Activated CD4-positive, alpha-beta T cell treated with anti-CD3 and anti-CD28 coated beads for 36 hours (primary cell): ENCODE results near the gene CPO. TPM values are rescaled to one million over a fixed set of nuclear protein-coding genes. Genes with fewer than 3 reads are reported as not detected.
"Not testable (repeated sequence)": the region's sequence is repeated elsewhere in the genome, so short reads cannot be mapped to it uniquely, and the experiment has no call there.

Experiments
- ATAC-seq: fragments of 200-7000 bp; cut with Tn5 transposase; one replicate; pipeline ENCODE4 v1.10.0; 2021; ENCODE audit warnings: mild to moderate bottlenecking, moderate library complexity
- CTCF ChIA-PET: fragments of 350-600 bp; sonication (Branson Sonifier 250); formaldehyde crosslinking; loops from one replicate; lab custom pipeline; 2021; ENCODE audit warnings: antibody characterized with exemption; lab: Charles Lee
- POLR2A ChIA-PET: fragments of 350-600 bp; sonication (Branson Sonifier 250); formaldehyde crosslinking; loops from one replicate; lab custom pipeline; 2021; ENCODE audit warnings: antibody characterized with exemption, inconsistent platforms; lab: Charles Lee
- DNase-seq: peaks from one replicate; pipeline ENCODE4 v3.0.0-alpha.2; 2020
- H3K27ac Mint-ChIP-seq: one replicate; pipeline ENCODE4 v1.8.0; 2021; ENCODE audit warnings: mixed read lengths
- H3K27me3 Mint-ChIP-seq: one replicate; pipeline ENCODE4 v1.8.0; 2021; ENCODE audit warnings: mixed read lengths
- H3K36me3 Mint-ChIP-seq: one replicate; pipeline ENCODE4 v1.8.0; 2021; ENCODE audit warnings: low read depth, mixed read lengths
- H3K4me1 Mint-ChIP-seq: one replicate; pipeline ENCODE4 v1.8.0; 2021; ENCODE audit warnings: mixed read lengths
- H3K4me3 Mint-ChIP-seq: one replicate; pipeline ENCODE4 v1.8.0; 2021; ENCODE audit warnings: mild to moderate bottlenecking, moderate library complexity, mixed read lengths
- H3K9me3 Mint-ChIP-seq: one replicate; pipeline ENCODE4 v1.8.0; 2021; ENCODE audit warnings: low read depth, mixed read lengths
- intact Hi-C, 2 experiments: fragments of 100-400 bp; cut with DNase I in 1 of 2; cut with micrococcal nuclease in 1 of 2; formaldehyde crosslinking; loops; one replicate each; pipeline versions ENCODE4 v1.14.2 to v1.15.1; 2022 to 2024; cut with DNase I, micrococcal nuclease
- total RNA-seq, 2 experiments: library from RNA; stranded (reverse); gene quantifications; one replicate each; pipeline ENCODE4 v1.2.3, GENCODE V29; 2021

The CPO gene
- total RNA-seq, 2 experiments from 2014 or later, result not detected

DNA sequence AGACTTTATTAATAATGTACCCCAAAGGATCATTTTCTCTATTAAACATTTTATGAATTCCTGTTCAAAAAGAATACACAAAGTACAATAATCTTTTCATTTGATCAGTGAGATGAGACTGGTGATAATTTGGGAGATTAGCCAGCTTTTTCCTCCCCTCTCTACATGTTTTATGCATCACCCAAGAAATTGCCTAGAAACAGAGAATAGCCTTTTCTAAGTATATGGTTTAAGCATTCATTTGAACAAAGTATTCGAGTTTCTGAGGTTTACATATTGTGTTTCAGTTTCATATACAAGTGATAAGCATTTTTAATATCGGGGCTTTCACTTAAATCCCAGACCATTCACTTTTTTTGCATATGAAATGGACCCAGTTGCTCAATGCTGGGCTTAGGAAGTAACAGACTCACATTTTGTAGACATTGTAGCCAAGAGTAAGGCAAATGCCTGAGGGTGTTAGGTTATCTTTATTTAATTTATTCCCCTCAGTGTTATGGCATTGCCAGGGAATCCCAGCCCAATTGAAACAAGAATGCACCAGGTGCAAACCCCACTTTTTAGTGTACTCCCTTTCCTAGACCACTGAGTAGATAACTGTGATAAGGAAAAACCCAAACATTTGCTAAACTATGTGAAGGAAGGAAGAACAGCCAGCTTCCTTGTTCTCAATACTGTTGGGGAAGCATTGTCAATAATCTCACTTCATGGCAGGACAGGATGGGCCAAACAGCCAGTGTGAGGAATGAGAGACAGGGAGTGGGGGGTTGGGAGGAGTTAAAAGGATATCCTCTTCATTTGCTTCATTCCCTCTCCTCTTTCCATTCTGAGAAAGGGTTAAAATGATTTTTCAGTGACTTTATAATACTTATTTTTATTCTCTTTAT, 3.5 kb downstream of the CPO start:
- no peak for ATAC-seq
- Mint-ChIP-seq H3K27ac (no peak overlapping the region), H3K4me1 (no peaks in the 10 kb centered on the region), H3K27me3 (peaks cover 6% of the 10 kb centered on the region), H3K4me3 (no peak overlapping the region), H3K36me3 (no peaks in the 10 kb centered on the region), H3K9me3 (peaks cover 10% of the 10 kb centered on the region)
- CTCF ChIA-PET, result no interaction called here
- DNase-seq, result no peak
- POLR2A ChIA-PET, result no interaction called here
- intact Hi-C loops, result no loop called here

DNA sequence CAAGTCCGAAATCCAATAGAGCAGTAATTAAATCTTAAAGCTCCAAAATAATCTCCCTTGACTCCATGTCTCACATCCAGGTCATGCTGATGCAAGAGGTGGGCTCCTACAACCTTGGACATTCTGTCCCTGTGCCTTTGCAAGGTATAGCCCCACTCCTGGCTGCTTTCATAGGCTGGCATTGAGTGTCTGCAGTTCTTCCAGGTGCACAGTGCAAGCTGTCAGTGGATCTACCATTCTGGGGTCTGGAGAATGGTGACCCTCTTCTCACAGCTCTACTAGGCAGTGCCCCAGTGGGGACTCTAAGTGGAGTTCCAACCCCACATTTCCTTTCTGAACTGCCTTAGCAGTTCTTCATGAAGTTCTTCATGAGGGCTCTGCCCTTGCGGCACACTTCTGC, 14.1 kb downstream of the CPO start:
- intact Hi-C loops, ATAC-seq, CTCF ChIA-PET, POLR2A ChIA-PET, H3K4me3 Mint-ChIP-seq, DNase-seq, H3K27ac Mint-ChIP-seq, H3K4me1 Mint-ChIP-seq, H3K36me3 Mint-ChIP-seq, H3K27me3 Mint-ChIP-seq: not testable (repeated sequence)
- H3K9me3 Mint-ChIP-seq, result peaks cover 10% of the 10 kb centered on the region

GRCh38 chr2:206955253-206955652, 15.9 kb downstream of the CPO start:
- H3K36me3 Mint-ChIP-seq, result peaks cover 7% of the 10 kb centered on the region
- H3K4me1 Mint-ChIP-seq, result no peaks in the 10 kb centered on the region
- POLR2A ChIA-PET, result no interaction called here
- H3K4me3 Mint-ChIP-seq, result no peak overlapping the region
- ATAC-seq (no peak), DNase-seq (no peak)
- CTCF ChIA-PET, result no interaction called here
- H3K9me3 Mint-ChIP-seq, result peaks cover 10% of the 10 kb centered on the region
- H3K27ac Mint-ChIP-seq, result no peak overlapping the region
- intact Hi-C loops, result no loop called here
- no peaks in the 10 kb centered on the region for H3K27me3 Mint-ChIP-seq

GRCh38 chr2:206958261-206958660, 18.9 kb downstream of the CPO start:
- Mint-ChIP-seq H3K4me1 (no peaks in the 10 kb centered on the region), H3K9me3 (peaks cover 10% of the 10 kb centered on the region), H3K27me3 (no peaks in the 10 kb centered on the region), H3K36me3 (peaks cover 7% of the 10 kb centered on the region), H3K27ac (no peak overlapping the region), H3K4me3 (no peak overlapping the region)
- intact Hi-C loops, result no loop called here
- POLR2A ChIA-PET, result no interaction called here
- DNase-seq, result no peak
- ATAC-seq, result no peak
- CTCF ChIA-PET, result interaction anchor here (0.6 kb wide), 1 partner anchor 8 kb away, joined by 3 read pairs; no protein-coding TSS in a partner anchor

GRCh38 chr2:206962966-206963365, 23.6 kb downstream of the CPO start:
- Mint-ChIP-seq H3K4me3 (no peak overlapping the region), H3K4me1 (no peaks in the 10 kb centered on the region), H3K36me3 (no peaks in the 10 kb centered on the region), H3K27ac (no peak overlapping the region), H3K27me3 (peaks cover 4% of the 10 kb centered on the region), H3K9me3 (no peaks in the 10 kb centered on the region)
- ATAC-seq (no peak), DNase-seq (no peak)
- ChIA-PET POLR2A (no interaction called here), CTCF (interaction anchor here (0.6 kb wide), 1 partner anchor 361 kb away, joined by 4 read pairs; no protein-coding TSS in a partner anchor)
- intact Hi-C loops, result no loop called here

GRCh38 chr2:206968134-206969086, 29.1 kb downstream of the CPO start:
- ATAC-seq, result no peak
- Mint-ChIP-seq H3K4me3 (no peak overlapping the region), H3K9me3 (no peaks in the 10 kb centered on the region), H3K36me3 (no peaks in the 10 kb centered on the region), H3K4me1 (no peaks in the 10 kb centered on the region), H3K27ac (no peak overlapping the region), H3K27me3 (peaks cover 4% of the 10 kb centered on the region)
- ChIA-PET POLR2A (no interaction called here), CTCF (no interaction called here)
- no peak for DNase-seq
- intact Hi-C loops, result no loop called here

- CTCF ChIA-PET, result interaction anchor here (0.6 kb wide), 1 partner anchor 504 kb away, joined by 3 read pairs; no protein-coding TSS in a partner anchor
- ATAC-seq (no peak), DNase-seq (no peak)
- Mint-ChIP-seq H3K9me3 (no peaks in the 10 kb centered on the region), H3K27ac (no peak overlapping the region), H3K4me3 (no peak overlapping the region), H3K4me1 (no peaks in the 10 kb centered on the region), H3K27me3 (peaks cover 4% of the 10 kb centered on the region), H3K36me3 (no peaks in the 10 kb centered on the region)
- POLR2A ChIA-PET, result no interaction called here
- intact Hi-C loops, result no loop called here
These were observed 29.9 kb downstream of the CPO start for GRCh38 chr2:206969192-206969591.

- POLR2A ChIA-PET, result no interaction called here
- no peaks in the 10 kb centered on the region for H3K9me3 Mint-ChIP-seq
- H3K36me3 Mint-ChIP-seq, result no peaks in the 10 kb centered on the region
- no peak for ATAC-seq
- H3K4me3 Mint-ChIP-seq, result no peak overlapping the region
- no peak for DNase-seq
- intact Hi-C loops, result no loop called here
- H3K27me3 Mint-ChIP-seq, result peaks cover 4% of the 10 kb centered on the region
- CTCF ChIA-PET, result interaction anchor here (0.6 to 1.7 kb wide), 4 partner anchors 10 to 499 kb away, joined by 3 read pairs; no protein-coding TSS in a partner anchor
- no peaks in the 10 kb centered on the region for H3K4me1 Mint-ChIP-seq
- no peak overlapping the region for H3K27ac Mint-ChIP-seq
These were observed 31.5 kb downstream of the CPO start for GRCh38 chr2:206970589-206971360.

DNA sequence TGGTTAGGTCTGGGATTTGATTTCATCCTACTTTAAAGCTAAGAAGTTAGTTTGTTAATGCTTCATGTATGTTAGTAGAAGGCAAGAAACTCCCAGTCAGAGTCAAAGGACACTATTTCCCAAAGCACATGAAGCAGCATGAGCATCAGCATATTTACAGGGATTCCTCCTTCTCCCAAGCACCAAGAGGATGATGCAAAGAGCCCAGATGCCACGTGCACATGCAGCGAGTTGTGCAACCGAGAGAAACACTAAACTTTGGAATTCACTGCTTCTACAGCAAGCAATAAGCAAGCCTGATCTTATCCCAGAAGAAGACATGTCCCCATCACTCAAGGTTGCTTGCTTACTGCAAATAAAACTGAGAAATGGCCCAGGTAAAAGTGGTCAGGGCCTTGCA, 32.5 kb downstream of the CPO start:
- ChIA-PET POLR2A (no interaction called here), CTCF (interaction anchor here (1.0 to 1.1 kb wide), 2 partner anchors 10 to 11 kb away, joined by 3 read pairs; no protein-coding TSS in a partner anchor)
- Mint-ChIP-seq H3K27me3 (peaks cover 4% of the 10 kb centered on the region), H3K4me1 (no peaks in the 10 kb centered on the region), H3K9me3 (no peaks in the 10 kb centered on the region), H3K27ac (no peak overlapping the region), H3K4me3 (no peak overlapping the region), H3K36me3 (no peaks in the 10 kb centered on the region)
- ATAC-seq, result no peak
- intact Hi-C loops, result no loop called here
- no peak for DNase-seq

DNA sequence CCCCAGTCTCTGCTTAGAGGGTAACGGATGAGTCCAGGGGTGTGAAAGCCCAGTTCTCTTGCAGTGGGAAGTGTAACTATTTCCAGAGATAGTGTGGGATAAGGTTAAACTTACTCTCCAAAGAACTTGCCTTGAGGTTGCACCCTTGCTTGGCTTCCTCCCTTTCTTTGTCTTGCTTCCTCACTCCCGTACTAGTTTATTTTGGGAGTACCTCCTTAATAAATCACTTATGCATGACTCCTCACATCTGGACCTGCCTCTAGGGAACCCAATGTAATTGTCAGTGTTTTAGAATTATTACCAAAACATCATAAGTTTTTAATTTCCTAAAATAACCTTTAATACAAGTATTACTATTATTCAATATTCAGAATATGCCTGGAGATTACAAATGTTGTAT, 35.2 kb downstream of the CPO start:
- DNase-seq, result no peak
- intact Hi-C loops, result no loop called here
- Mint-ChIP-seq H3K4me3 (no peak overlapping the region), H3K27ac (no peak overlapping the region), H3K4me1 (no peaks in the 10 kb centered on the region), H3K36me3 (no peaks in the 10 kb centered on the region), H3K27me3 (no peaks in the 10 kb centered on the region), H3K9me3 (no peaks in the 10 kb centered on the region)
- ATAC-seq, result no peak
- POLR2A ChIA-PET, result no interaction called here
- CTCF ChIA-PET, result interaction anchor here (0.9 to 1.0 kb wide), 2 partner anchors 499 to 502 kb away, joined by 3 to 5 read pairs; no protein-coding TSS in a partner anchor

GRCh38 chr2:206978746-206979145, 39.4 kb downstream of the CPO start:
- ChIA-PET CTCF (no interaction called here), POLR2A (no interaction called here)
- DNase-seq (no peak), ATAC-seq (no peak)
- peaks cover 6% of the 10 kb centered on the region for H3K4me1 Mint-ChIP-seq
- H3K27me3 Mint-ChIP-seq, result no peaks in the 10 kb centered on the region
- H3K36me3 Mint-ChIP-seq, result no peaks in the 10 kb centered on the region
- H3K27ac Mint-ChIP-seq, result no peak overlapping the region
- H3K9me3 Mint-ChIP-seq, result no peaks in the 10 kb centered on the region
- H3K4me3 Mint-ChIP-seq, result no peak overlapping the region
- intact Hi-C loops, result no loop called here
